ENCODE data around the gene OR2D3.

The OR2D3 gene

GRCh38 chr11:6919698-6920097 is 1.1 kb upstream of the OR2D3 start:
- no peaks in the 10 kb centered on the region for H4K20me1 ChIP-seq (ENCODE audit: insufficient read depth, low read length)
- H3K27ac ChIP-seq (ENCODE audit: low read length), result no peak overlapping the region
- H3K4me1 ChIP-seq (ENCODE audit: low read length), result peaks cover 31% of the 10 kb centered on the region
- TF ChIP-seq EZH2phosphoT487 (IDR thresholded peaks at IDR 0.05; ENCODE audit: low read depth), result no peak
- TF ChIP-seq CTCF (IDR thresholded peaks at IDR 0.05; ENCODE audit: low read depth, low read length), result no peak
- no peak overlapping the region for H3K9ac ChIP-seq (ENCODE audit: low read length)
- no peak overlapping the region for H3K4me3 ChIP-seq (ENCODE audit: low read length)
- no peak overlapping the region for H3K4me2 ChIP-seq (ENCODE audit: low read length)
- H3K9me3 ChIP-seq (ENCODE audit: insufficient read depth, low read length), result 0 out of 2 replicates have a peak, but pooled peaks cover 4% of the 10 kb centered on the region
- H3K27me3 ChIP-seq (ENCODE audit: low read depth, low read length), result no peaks in the 10 kb centered on the region
- no peaks in the 10 kb centered on the region for H3K79me2 ChIP-seq (ENCODE audit: low read length)
- H3K36me3 ChIP-seq (replicated peaks; ENCODE audit: low read depth, low read length), result no peaks in the 10 kb centered on the region
- H2AFZ ChIP-seq (ENCODE audit: low read depth, low read length), result no peak overlapping the region

GRCh38 chr11:6925007-6925577 is 4.3 kb downstream of the OR2D3 start:
- Histone ChIP-seq H3K9ac (ENCODE audit: low read length) (no peak overlapping the region), H3K27me3 (ENCODE audit: low read depth, low read length) (no peaks in the 10 kb centered on the region), H3K4me1 (ENCODE audit: low read length) (peaks cover 51% of the 10 kb centered on the region), H3K4me2 (ENCODE audit: low read length) (0 out of 2 replicates have a peak overlapping the region, but pooled peaks have one; percentile 97), H3K4me3 (ENCODE audit: low read length) (no peak overlapping the region), H4K20me1 (ENCODE audit: insufficient read depth, low read length) (peaks cover 8% of the 10 kb centered on the region), H3K9me3 (ENCODE audit: insufficient read depth, low read length) (no peaks in the 10 kb centered on the region), H2AFZ (ENCODE audit: low read depth, low read length) (no peak overlapping the region), H3K36me3 (replicated peaks; ENCODE audit: low read depth, low read length) (peaks cover 24% of the 10 kb centered on the region), H3K27ac (ENCODE audit: low read length) (peak overlapping the region; percentile 82; the same call in 1 of the 2 replicates), H3K79me2 (ENCODE audit: low read length) (peaks cover 28% of the 10 kb centered on the region)
- TF ChIP-seq CTCF (IDR thresholded peaks at IDR 0.05; ENCODE audit: low read depth, low read length) (no peak), EZH2phosphoT487 (IDR thresholded peaks at IDR 0.05; ENCODE audit: low read depth) (no peak)

- H3K79me2 ChIP-seq (ENCODE audit: low read length), result peaks cover 32% of the 10 kb centered on the region
- peak overlapping the region; percentile 82 for H3K27ac ChIP-seq (ENCODE audit: low read length)
- peaks cover 13% of the 10 kb centered on the region for H4K20me1 ChIP-seq (ENCODE audit: insufficient read depth, low read length)
- no peaks in the 10 kb centered on the region for H3K9me3 ChIP-seq (ENCODE audit: insufficient read depth, low read length)
- peaks cover 51% of the 10 kb centered on the region for H3K4me1 ChIP-seq (ENCODE audit: low read length)
- H3K36me3 ChIP-seq (replicated peaks; ENCODE audit: low read depth, low read length), result peaks cover 29% of the 10 kb centered on the region
- peak overlapping the region; percentile 96 for H3K9ac ChIP-seq (ENCODE audit: low read length)
- peak overlapping the region; percentile 88 for H3K4me3 ChIP-seq (ENCODE audit: low read length)
- H2AFZ ChIP-seq (ENCODE audit: low read depth, low read length), result peak overlapping the region; percentile 92
- peak overlapping the region; percentile 97 for H3K4me2 ChIP-seq (ENCODE audit: low read length)
- H3K27me3 ChIP-seq (ENCODE audit: low read depth, low read length), result no peaks in the 10 kb centered on the region
- TF ChIP-seq CTCF (IDR thresholded peaks at IDR 0.05; ENCODE audit: low read depth, low read length), result no peak
Measured at GRCh38 chr11:6925636-6926207, 4.9 kb downstream of the OR2D3 start.

GRCh38 chr11:6926208-6927029 is 5.6 kb downstream of the OR2D3 start, which contains the start of gene ZNF215:
TSS of gene ZNF215 (plus strand) at chr11:6926426. CDS start at chr11:6932273, 5,847 bp downstream.
- H3K36me3 ChIP-seq (replicated peaks; ENCODE audit: low read depth, low read length), result peaks cover 35% of the 10 kb centered on the region
- no peaks in the 10 kb centered on the region for H3K9me3 ChIP-seq (ENCODE audit: insufficient read depth, low read length)
- peak within 1 kb of the TSS; percentile 92 for H2AFZ ChIP-seq (ENCODE audit: low read depth, low read length)
- peaks cover 51% of the 10 kb centered on the region for H3K4me1 ChIP-seq (ENCODE audit: low read length)
- H3K4me3 ChIP-seq (ENCODE audit: low read length), result peak within 1 kb of the TSS; percentile 88
- TF ChIP-seq CTCF (IDR thresholded peaks at IDR 0.05; ENCODE audit: low read depth, low read length) (no peak), EZH2phosphoT487 (IDR thresholded peaks at IDR 0.05; ENCODE audit: low read depth) (no peak)
- H3K27me3 ChIP-seq (ENCODE audit: low read depth, low read length), result no peaks in the 10 kb centered on the region
- H3K79me2 ChIP-seq (ENCODE audit: low read length), result peaks cover 39% of the 10 kb centered on the region
- H3K27ac ChIP-seq (ENCODE audit: low read length), result peak within 1 kb of the TSS; percentile 82
- H3K4me2 ChIP-seq (ENCODE audit: low read length), result peak within 1 kb of the TSS; percentile 97
- H4K20me1 ChIP-seq (ENCODE audit: insufficient read depth, low read length), result peaks cover 20% of the 10 kb centered on the region
- peak within 1 kb of the TSS; percentile 96 for H3K9ac ChIP-seq (ENCODE audit: low read length)

Data from OCI-LY3 (cell line).